Neural crest cell (in vitro differentiated cells): ENCODE measurements around the gene WBP1. TPM values are rescaled to one million over a fixed set of nuclear protein-coding genes. Genes with fewer than 3 reads are reported as not detected.

Source experiments
- DNase-seq: peaks from one replicate; pipeline ENCODE4 v3.0.0; 2021; ENCODE audit warnings: low read depth, mixed read lengths, low spot score
- H3K27ac Mint-ChIP-seq: one replicate; pipeline ENCODE4 v1.8.0; 2021; ENCODE audit warnings: mild to moderate bottlenecking, mixed read lengths; ENCODE audit not compliant: unreplicated experiment
- H3K27me3 Mint-ChIP-seq: 2 replicates; pipeline ENCODE4 v1.8.0; 2021; ENCODE audit warnings: low read depth, mild to moderate bottlenecking, mixed read lengths
- H3K36me3 Mint-ChIP-seq: 2 replicates; pipeline ENCODE4 v1.8.0; 2021; ENCODE audit warnings: low read depth, mild to moderate bottlenecking, mixed read lengths
- H3K4me1 Mint-ChIP-seq: 2 replicates; pipeline ENCODE4 v1.8.0; 2021; ENCODE audit warnings: mixed read lengths
- H3K4me3 Mint-ChIP-seq: one replicate; pipeline ENCODE4 v1.8.0; 2021; ENCODE audit warnings: mild to moderate bottlenecking, mixed read lengths
- H3K9me3 Mint-ChIP-seq: 2 replicates; pipeline ENCODE4 v1.8.0; 2021; ENCODE audit warnings: mixed read lengths
- total RNA-seq: library from RNA; stranded (reverse); gene quantifications from 2 replicates; pipeline ENCODE4 v1.2.1, GENCODE V29; 2021
- TF ChIP-seq, protein P1 (sequence below): fragments of 200-600 bp; sonication (generic); conservative IDR thresholded peaks from 2 replicates; pipeline ENCODE4 v1.5.0; 2021; ENCODE audit warnings: antibody characterized with exemption, mild to moderate bottlenecking

Gene WBP1
- total RNA-seq, 1 donor from 2014 or later: 86.7 TPM

DNA sequence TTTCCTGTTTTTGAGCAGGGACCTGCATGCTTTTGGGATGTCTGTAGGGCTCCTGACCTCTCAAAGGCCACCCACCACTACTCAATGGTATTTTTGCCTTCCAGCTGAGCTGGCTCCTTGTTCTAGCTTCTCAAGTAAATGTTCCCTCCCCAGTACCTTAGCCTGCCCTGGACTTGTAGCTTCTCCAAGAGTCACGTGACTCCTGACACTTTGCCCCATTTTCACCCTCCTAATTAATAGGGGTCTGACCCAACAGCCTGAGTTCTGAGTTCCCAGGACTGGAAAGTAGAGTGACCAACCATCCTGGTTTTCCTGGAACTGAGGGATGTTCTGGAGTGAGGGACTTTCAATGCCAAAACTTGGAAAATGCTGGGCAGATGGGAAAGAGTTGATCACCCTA, 37.2 kb downstream of the WBP1 start:
- Mint-ChIP-seq H3K9me3 (no peaks in the 10 kb centered on the region), H3K27ac (no peak overlapping the region), H3K4me1 (peaks cover 12% of the 10 kb centered on the region), H3K36me3 (peaks cover 13% of the 10 kb centered on the region), H3K27me3 (peaks cover 59% of the 10 kb centered on the region), H3K4me3 (no peak overlapping the region)
- DNase-seq: no peak
- TF ChIP-seq, protein P1, sequence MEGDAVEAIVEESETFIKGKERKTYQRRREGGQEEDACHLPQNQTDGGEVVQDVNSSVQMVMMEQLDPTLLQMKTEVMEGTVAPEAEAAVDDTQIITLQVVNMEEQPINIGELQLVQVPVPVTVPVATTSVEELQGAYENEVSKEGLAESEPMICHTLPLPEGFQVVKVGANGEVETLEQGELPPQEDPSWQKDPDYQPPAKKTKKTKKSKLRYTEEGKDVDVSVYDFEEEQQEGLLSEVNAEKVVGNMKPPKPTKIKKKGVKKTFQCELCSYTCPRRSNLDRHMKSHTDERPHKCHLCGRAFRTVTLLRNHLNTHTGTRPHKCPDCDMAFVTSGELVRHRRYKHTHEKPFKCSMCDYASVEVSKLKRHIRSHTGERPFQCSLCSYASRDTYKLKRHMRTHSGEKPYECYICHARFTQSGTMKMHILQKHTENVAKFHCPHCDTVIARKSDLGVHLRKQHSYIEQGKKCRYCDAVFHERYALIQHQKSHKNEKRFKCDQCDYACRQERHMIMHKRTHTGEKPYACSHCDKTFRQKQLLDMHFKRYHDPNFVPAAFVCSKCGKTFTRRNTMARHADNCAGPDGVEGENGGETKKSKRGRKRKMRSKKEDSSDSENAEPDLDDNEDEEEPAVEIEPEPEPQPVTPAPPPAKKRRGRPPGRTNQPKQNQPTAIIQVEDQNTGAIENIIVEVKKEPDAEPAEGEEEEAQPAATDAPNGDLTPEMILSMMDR: no peak

DNA sequence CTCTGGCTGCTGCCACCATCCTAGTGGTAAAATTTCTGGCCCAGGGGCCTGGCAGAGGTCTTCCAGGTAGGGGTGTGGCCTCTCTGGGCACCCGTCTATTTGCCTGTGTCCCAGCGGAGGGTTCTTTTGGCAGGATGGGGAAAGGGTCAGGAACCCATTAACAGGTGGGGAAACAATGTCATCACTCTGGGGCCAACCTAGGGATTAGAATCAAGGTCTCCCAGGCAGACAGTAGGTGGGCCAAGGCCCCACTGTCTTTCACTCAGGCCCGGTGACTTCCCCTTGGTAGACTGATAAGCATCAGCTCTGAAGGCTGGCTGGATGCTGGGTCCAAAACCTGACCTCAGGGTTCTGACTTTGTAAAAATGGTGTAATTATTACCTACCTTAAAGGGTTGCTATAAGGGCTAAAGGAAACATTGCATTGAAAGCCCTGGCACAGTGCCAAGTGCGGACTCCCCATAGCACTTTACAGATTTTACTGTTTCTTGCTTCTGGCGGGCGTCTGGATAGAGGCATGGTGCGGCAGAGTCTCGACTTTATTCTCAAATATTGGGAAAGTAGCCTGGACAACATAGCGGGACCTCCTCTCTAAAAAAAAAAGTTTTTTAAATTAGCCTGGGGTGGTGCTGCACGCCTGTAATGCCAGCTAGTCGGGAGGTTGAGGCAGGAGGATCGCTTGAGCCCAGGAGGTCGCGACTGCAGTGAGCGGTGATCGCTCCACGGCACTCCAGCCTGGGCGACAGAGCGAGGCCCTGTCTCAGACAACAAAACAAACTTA, 38.9 kb downstream of the WBP1 start:
- Mint-ChIP-seq H3K27ac (no peak overlapping the region), H3K9me3 (no peaks in the 10 kb centered on the region)
- TF ChIP-seq, protein P1: no peak

GRCh38 chr2:74497777-74498499, 39.7 kb downstream of the WBP1 start:
- Mint-ChIP-seq H3K27ac (no peak overlapping the region), H3K9me3 (no peaks in the 10 kb centered on the region), H3K27me3 (peaks cover 84% of the 10 kb centered on the region), H3K36me3 (peaks cover 15% of the 10 kb centered on the region), H3K4me3 (peak overlapping the region; percentile 86), H3K4me1 (peaks cover 19% of the 10 kb centered on the region)
- DNase-seq: no peak
- TF ChIP-seq, protein P1: no peak

More for the DNA sequence above, 38.9 kb downstream of the WBP1 start:
- Mint-ChIP-seq H3K4me3 (peak overlapping the region; percentile 65), H3K27me3 (peaks cover 76% of the 10 kb centered on the region), H3K36me3 (peaks cover 15% of the 10 kb centered on the region), H3K4me1 (peaks cover 12% of the 10 kb centered on the region)
- DNase-seq: no peak

- H3K27me3 Mint-ChIP-seq: peaks cover 91% of the 10 kb centered on the region
- TF ChIP-seq, protein P1: no peak
- peaks cover 13% of the 10 kb centered on the region for H3K36me3 Mint-ChIP-seq
- H3K27ac Mint-ChIP-seq: no peak overlapping the region
- DNase-seq: peak; percentile 28
- H3K9me3 Mint-ChIP-seq: no peaks in the 10 kb centered on the region
- peaks cover 19% of the 10 kb centered on the region for H3K4me1 Mint-ChIP-seq
- H3K4me3 Mint-ChIP-seq: peak overlapping the region; percentile 86
Measured at GRCh38 chr2:74498500-74499266, 40.4 kb downstream of the WBP1 start.

GRCh38 chr2:74499267-74499939, 41.2 kb downstream of the WBP1 start, which contains the start of gene LBX2:
Gene LBX2, minus strand, starts transcription at chr2:74499603. Its CDS starts 66 bp downstream, at chr2:74499537.
- DNase-seq: no peak
- H3K27me3 Mint-ChIP-seq: peaks cover 94% of the 10 kb centered on the region
- TF ChIP-seq, protein P1: no peak
- H3K9me3 Mint-ChIP-seq: no peaks in the 10 kb centered on the region
- H3K4me3 Mint-ChIP-seq: peak within 1 kb of the TSS; percentile 86
- H3K36me3 Mint-ChIP-seq: peaks cover 10% of the 10 kb centered on the region
- no peak within 1 kb of the TSS for H3K27ac Mint-ChIP-seq
- H3K4me1 Mint-ChIP-seq: peaks cover 19% of the 10 kb centered on the region
